NCI-H2227 (cell line): ENCODE results near the gene GRB10.

Experiments
- DNase-seq: peaks from one replicate; lab custom pipeline; 2025; ENCODE audit not compliant: unreplicated experiment; lab: John Stamatoyannopoulos, UW

Gene GRB10

GRCh38 chr7:50782375-50783208 lies at the start of gene GRB10:
TSS of gene GRB10 (minus strand) at chr7:50782896. CDS start at chr7:50732322, 50,574 bp downstream.
- peak; percentile 76 for DNase-seq

GRCh38 chr7:50828801-50829200 lies 46.1 kb upstream of the GRB10 start:
- DNase-seq: no peak

- no peak for DNase-seq
Observed at GRCh38 chr7:50828116-50828515, 45.4 kb upstream of the GRB10 start.

GRCh38 chr7:50827281-50827680 lies 44.6 kb upstream of the GRB10 start:
- no peak for DNase-seq

GRCh38 chr7:50826371-50827172 lies 43.9 kb upstream of the GRB10 start:
- no peak for DNase-seq

- no peak for DNase-seq
Observed at GRCh38 chr7:50825465-50825864, 42.8 kb upstream of the GRB10 start.

GRCh38 chr7:50824882-50825281 lies 42.2 kb upstream of the GRB10 start:
- no peak for DNase-seq

GRCh38 chr7:50822706-50823105 lies 40.0 kb upstream of the GRB10 start:
- no peak for DNase-seq

- no peak for DNase-seq
Observed at GRCh38 chr7:50822110-50822509, 39.4 kb upstream of the GRB10 start.

- DNase-seq: no peak
Observed at GRCh38 chr7:50821457-50822008, 38.8 kb upstream of the GRB10 start.

GRCh38 chr7:50818324-50818723 lies 35.6 kb upstream of the GRB10 start:
- DNase-seq: no peak

- DNase-seq: no peak
Observed at GRCh38 chr7:50817561-50817960, 34.9 kb upstream of the GRB10 start.

GRCh38 chr7:50815138-50815537 lies 32.4 kb upstream of the GRB10 start:
- DNase-seq: no peak

- no peak for DNase-seq
Observed at GRCh38 chr7:50814166-50814565, 31.5 kb upstream of the GRB10 start.

GRCh38 chr7:50812841-50813475 lies 30.3 kb upstream of the GRB10 start:
- no peak for DNase-seq

GRCh38 chr7:50812094-50812493 lies 29.4 kb upstream of the GRB10 start:
- no peak for DNase-seq

- no peak for DNase-seq
Observed at GRCh38 chr7:50808282-50808888, 25.7 kb upstream of the GRB10 start.

- DNase-seq: no peak
Observed at GRCh38 chr7:50807026-50807730, 24.5 kb upstream of the GRB10 start.

- no peak for DNase-seq
Observed at GRCh38 chr7:50806143-50806542, 23.4 kb upstream of the GRB10 start.

GRCh38 chr7:50805447-50806125 lies 22.9 kb upstream of the GRB10 start:
- DNase-seq: no peak
